ENCODE results near the gene MOB2.

Gene MOB2

DNA sequence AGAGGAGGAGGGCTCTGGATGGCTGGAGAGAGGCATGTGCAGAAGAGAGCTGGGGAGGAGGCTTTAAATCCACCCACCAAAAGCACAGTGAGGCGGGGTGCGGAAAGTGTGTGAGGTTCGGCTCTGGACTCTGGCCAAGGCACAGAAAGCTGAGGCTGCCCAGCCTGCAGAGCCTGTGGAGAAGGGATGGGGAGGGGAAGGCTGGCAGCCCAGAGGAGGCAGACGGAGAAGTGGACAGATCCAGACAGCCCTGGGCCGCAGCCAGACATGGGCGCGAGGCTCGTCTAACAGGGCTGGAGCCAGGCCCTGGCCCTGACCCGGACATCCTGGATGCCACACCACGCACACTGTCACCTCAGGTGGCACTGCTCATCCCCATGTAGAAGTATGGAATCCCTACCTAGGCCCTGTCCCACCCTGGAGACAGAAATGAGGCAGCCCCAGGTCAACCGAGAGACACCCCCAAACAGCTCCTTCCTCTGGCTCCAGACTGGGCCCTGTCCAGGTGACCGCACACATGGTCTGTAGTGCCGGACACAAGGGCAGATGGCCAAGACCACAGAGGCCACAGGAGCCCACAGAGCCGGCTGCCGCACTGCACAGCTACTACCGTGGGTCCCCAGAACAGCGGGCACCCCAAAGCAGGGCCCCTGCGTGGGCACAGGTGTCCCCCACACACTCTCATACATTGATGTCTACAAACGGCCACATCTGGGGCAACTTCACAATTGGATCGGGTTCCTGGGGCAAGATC lies 16.6 kb upstream of the MOB2 start:
- TF ChIP-seq, protein P1, sequence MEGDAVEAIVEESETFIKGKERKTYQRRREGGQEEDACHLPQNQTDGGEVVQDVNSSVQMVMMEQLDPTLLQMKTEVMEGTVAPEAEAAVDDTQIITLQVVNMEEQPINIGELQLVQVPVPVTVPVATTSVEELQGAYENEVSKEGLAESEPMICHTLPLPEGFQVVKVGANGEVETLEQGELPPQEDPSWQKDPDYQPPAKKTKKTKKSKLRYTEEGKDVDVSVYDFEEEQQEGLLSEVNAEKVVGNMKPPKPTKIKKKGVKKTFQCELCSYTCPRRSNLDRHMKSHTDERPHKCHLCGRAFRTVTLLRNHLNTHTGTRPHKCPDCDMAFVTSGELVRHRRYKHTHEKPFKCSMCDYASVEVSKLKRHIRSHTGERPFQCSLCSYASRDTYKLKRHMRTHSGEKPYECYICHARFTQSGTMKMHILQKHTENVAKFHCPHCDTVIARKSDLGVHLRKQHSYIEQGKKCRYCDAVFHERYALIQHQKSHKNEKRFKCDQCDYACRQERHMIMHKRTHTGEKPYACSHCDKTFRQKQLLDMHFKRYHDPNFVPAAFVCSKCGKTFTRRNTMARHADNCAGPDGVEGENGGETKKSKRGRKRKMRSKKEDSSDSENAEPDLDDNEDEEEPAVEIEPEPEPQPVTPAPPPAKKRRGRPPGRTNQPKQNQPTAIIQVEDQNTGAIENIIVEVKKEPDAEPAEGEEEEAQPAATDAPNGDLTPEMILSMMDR (conservative IDR thresholded peaks at IDR 0.05; ENCODE audit: low read depth, low read length): no peak
- DNase-seq (ENCODE audit: low read depth): no peak
- no peak overlapping the region for H3K4me3 ChIP-seq (ENCODE audit: low read length)

GRCh38 chr11:1502168-1502953 lies 15.8 kb upstream of the MOB2 start:
- TF ChIP-seq, protein P1 (conservative IDR thresholded peaks at IDR 0.05; ENCODE audit: low read depth, low read length): no peak
- no peak overlapping the region for H3K4me3 ChIP-seq (ENCODE audit: low read length)
- no peak for DNase-seq (ENCODE audit: low read depth)

DNA sequence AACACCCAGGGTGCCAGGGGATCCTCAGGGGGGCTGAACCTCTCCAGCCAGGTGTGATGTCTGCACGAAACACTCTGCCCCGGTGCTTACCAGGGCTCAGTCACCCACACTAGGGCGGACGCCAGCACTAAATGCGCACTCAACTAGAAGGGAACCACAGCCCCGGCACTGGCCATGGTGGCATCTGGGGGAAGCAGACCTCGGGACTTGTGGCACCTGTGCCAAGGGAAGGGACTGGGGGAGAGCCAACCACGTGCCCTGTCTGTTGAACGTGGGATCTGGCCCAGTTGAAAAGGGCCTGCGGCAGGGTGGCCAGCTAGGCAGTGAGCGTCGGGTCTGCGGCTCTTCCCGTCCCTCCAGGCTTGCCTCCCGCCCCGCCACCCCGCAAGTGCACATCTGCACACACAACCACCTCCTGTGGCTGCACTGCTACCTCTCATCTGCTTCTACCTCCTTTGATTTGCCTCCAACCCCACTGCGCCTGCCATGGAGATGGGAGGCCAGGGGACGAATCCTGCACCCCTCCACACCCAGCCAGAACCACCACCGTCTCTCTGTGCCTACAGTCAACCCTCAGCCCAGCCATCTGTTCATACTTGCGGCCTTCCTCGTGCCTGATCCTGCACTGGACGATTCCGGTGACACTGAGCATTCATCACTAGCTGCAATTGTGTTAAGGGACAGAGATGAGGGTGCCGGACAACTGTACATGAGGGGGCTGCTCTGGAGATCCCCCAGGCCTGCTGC lies 15.0 kb upstream of the MOB2 start:
- TF ChIP-seq, protein P1 (conservative IDR thresholded peaks at IDR 0.05; ENCODE audit: low read depth, low read length): no peak
- H3K4me3 ChIP-seq (ENCODE audit: low read length): no peak overlapping the region
- DNase-seq (ENCODE audit: low read depth): no peak

DNA sequence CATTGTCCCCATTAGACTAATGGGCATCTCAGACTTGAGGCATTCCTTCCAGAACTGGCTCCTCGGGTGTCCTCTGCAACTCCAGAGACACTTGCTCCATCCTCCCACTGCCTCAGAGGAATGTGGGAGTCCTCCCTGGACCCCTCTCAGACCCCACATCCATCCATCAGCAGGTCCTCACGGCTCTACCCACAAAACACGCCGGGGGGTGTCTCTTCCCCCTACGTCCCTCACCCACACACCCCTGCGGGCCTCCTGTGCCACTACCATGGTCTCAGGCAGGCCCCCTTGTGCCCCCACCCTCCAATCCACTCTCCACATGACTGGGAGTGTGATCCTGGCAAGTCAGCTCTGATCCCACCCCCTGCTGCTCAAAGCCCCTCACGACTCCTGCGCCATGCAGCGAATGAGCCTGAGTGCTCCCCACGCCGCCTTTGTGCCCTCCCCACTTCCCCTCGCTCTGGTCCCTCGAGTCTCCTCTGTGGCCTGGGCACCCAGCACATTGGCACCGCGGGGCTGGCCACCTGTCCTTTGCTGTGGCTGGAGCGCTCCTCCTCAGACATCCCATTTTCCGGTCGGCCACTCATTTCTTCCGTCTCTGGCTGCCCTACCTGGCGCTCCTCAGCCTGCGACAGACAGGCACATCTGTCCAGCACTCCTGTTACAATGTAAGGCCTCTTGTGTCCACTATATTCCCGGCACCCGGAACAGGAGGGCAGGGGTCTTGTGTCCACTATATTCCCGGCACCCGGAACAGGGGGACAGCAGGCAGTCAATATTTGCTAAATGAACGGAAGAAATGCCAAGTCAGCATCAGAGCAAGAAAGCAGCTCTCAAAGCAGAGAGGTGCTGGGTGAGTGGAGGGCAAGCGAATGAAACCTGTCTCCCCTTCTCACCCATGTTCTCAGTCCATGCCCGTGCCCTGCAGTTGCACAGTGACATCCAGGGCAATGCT lies 14.2 kb upstream of the MOB2 start:
- no peak for DNase-seq (ENCODE audit: low read depth)
- H3K4me3 ChIP-seq (ENCODE audit: low read length): no peak overlapping the region
- TF ChIP-seq, protein P1 (conservative IDR thresholded peaks at IDR 0.05; ENCODE audit: low read depth, low read length): no peak

GRCh38 chr11:1499899-1500298 lies 13.3 kb upstream of the MOB2 start:
- no peak overlapping the region for H3K4me3 ChIP-seq (ENCODE audit: low read length)
- TF ChIP-seq, protein P1 (conservative IDR thresholded peaks at IDR 0.05; ENCODE audit: low read depth, low read length): no peak
- no peak for DNase-seq (ENCODE audit: low read depth)

GRCh38 chr11:1499261-1499890 lies 12.8 kb upstream of the MOB2 start:
- no peak overlapping the region for H3K4me3 ChIP-seq (ENCODE audit: low read length)
- TF ChIP-seq, protein P1 (conservative IDR thresholded peaks at IDR 0.05; ENCODE audit: low read depth, low read length): no peak
- no peak for DNase-seq (ENCODE audit: low read depth)
